ENCODE results near the gene PRICKLE3.

The PRICKLE3 gene

GRCh38 chrX:49186125-49187027 lies at the start of gene PRICKLE3:
PRICKLE3 (minus strand) TSS chrX:49186373; CDS start chrX:49186297, 76 bp downstream.
- peak; percentile 91 for DNase-seq

- DNase-seq = no peak
Measured at GRCh38 chrX:49233887-49234555, 47.8 kb upstream of the PRICKLE3 start.

GRCh38 chrX:49233176-49233575 lies 47.0 kb upstream of the PRICKLE3 start, which contains the start of gene CACNA1F:
CACNA1F (minus strand) TSS chrX:49233340; CDS start chrX:49233309, 31 bp downstream.
- no peak for DNase-seq

- no peak for DNase-seq
Measured at GRCh38 chrX:49232525-49232924, 46.4 kb upstream of the PRICKLE3 start.

- no peak for DNase-seq
Measured at GRCh38 chrX:49231333-49232000, 45.3 kb upstream of the PRICKLE3 start.

- peak; percentile 93 for DNase-seq
Measured at GRCh38 chrX:49230500-49231232, 44.5 kb upstream of the PRICKLE3 start.

GRCh38 chrX:49228185-49228584 lies 42.0 kb upstream of the PRICKLE3 start:
- DNase-seq = no peak

GRCh38 chrX:49227726-49228125 lies 41.6 kb upstream of the PRICKLE3 start:
- DNase-seq = no peak

GRCh38 chrX:49226946-49227345 lies 40.8 kb upstream of the PRICKLE3 start:
- peak; percentile 12 for DNase-seq

- no peak for DNase-seq
Measured at GRCh38 chrX:49225858-49226257, 39.7 kb upstream of the PRICKLE3 start.

GRCh38 chrX:49221868-49222267 lies 35.7 kb upstream of the PRICKLE3 start:
- DNase-seq = no peak

GRCh38 chrX:49220100-49220499 lies 33.9 kb upstream of the PRICKLE3 start:
- DNase-seq = no peak

- no peak for DNase-seq
Measured at GRCh38 chrX:49214996-49215526, 28.9 kb upstream of the PRICKLE3 start.

- DNase-seq = no peak
Measured at GRCh38 chrX:49214416-49214815, 28.2 kb upstream of the PRICKLE3 start.

- DNase-seq = no peak
Measured at GRCh38 chrX:49212861-49213260, 26.7 kb upstream of the PRICKLE3 start.

GRCh38 chrX:49212209-49212608 lies 26.0 kb upstream of the PRICKLE3 start:
- DNase-seq = no peak

- DNase-seq = no peak
Measured at GRCh38 chrX:49211074-49211473, 24.9 kb upstream of the PRICKLE3 start.

GRCh38 chrX:49210406-49210805 lies 24.2 kb upstream of the PRICKLE3 start:
- DNase-seq = no peak

- no peak for DNase-seq
Measured at GRCh38 chrX:49209434-49210251, 23.5 kb upstream of the PRICKLE3 start.

GRCh38 chrX:49208399-49208798 lies 22.2 kb upstream of the PRICKLE3 start:
- no peak for DNase-seq

- no peak for DNase-seq
Measured at GRCh38 chrX:49206543-49206942, 20.4 kb upstream of the PRICKLE3 start.

- DNase-seq = no peak
Measured at GRCh38 chrX:49205443-49205842, 19.3 kb upstream of the PRICKLE3 start.
